AG04450 (cell line): ENCODE measurements around the gene RPP40. TPM values are rescaled to one million over a fixed set of nuclear protein-coding genes. Genes with fewer than 3 reads are reported as not detected.
A peak's percentile ranks its signal among the peaks of the same experiment; 100 is the strongest.

Source experiments
- CTCF ChIA-PET: fragments of 300-600, 350-600 bp; formaldehyde crosslinking; extraction: SDS; loops from one replicate; lab custom pipeline; 2022; ENCODE audit warnings: antibody characterized with exemption, inconsistent platforms; lab: Charles Lee
- POLR2A ChIA-PET: fragments of 350-600 bp; formaldehyde crosslinking; extraction: SDS; loops from one replicate; lab custom pipeline; 2021; ENCODE audit warnings: antibody characterized with exemption, inconsistent platforms; lab: Yijun Ruan, JAX
- DNase-seq: peaks from one replicate; pipeline ENCODE4 v3.0.0-alpha.2; 2011; ENCODE audit warnings: low read depth, low spot score
- H3K27ac ChIP-seq: one replicate; pipeline ENCODE4 v1.5.1; 2012; ENCODE audit warnings: low read depth, low read length, control low read depth
- H3K27me3 ChIP-seq: one replicate; pipeline ENCODE4 v1.6.0; 2012; ENCODE audit warnings: low read length; ENCODE audit not compliant: control insufficient read depth, insufficient read depth
- H3K4me3 ChIP-seq: 2 replicates; pipeline ENCODE4 v1.5.1; 2011; ENCODE audit warnings: mild to moderate bottlenecking, low read depth, low read length, control low read depth
- H3K9me3 ChIP-seq: 2 replicates; pipeline ENCODE4 v1.5.1; 2012; ENCODE audit warnings: low read length; ENCODE audit not compliant: control insufficient read depth, insufficient read depth
- polyA plus RNA-seq: library from polyadenylated mRNA; depleted of rRNA; stranded (reverse); fragments of >200 nt; gene quantifications from 2 replicates; pipeline ENCODE4 v1.2.3, GENCODE V29; 2011
- TF ChIP-seq, protein P1 (sequence below): IDR thresholded peaks from 2 replicates; pipeline ENCODE4 v1.5.1; 2011; ENCODE audit warnings: low read depth, low read length, control low read depth, inconsistent platforms

RPP40 gene
- polyA plus RNA-seq, 1 experiment: 8.2 TPM

DNA sequence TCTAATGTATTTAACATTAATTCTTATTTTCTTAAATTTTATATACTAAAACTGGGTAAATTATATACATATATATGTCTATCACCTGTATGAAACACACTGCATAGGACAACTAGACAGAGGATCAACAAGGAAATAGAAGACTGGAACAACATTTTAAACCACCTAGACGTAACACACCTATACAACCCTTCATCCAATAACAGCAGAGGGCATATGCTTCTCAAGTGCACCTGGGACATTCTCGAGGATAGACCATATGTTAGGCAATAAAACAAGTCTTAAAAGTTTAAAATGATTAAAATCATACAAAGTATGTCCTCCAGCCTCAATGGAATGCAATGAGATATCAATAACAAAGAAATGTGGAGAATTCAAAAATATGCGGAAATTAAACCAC, 45.2 kb downstream of the RPP40 start:
- no peaks in the 10 kb centered on the region for H3K27me3 ChIP-seq
- no peaks in the 10 kb centered on the region for H3K9me3 ChIP-seq
- TF ChIP-seq, protein P1, sequence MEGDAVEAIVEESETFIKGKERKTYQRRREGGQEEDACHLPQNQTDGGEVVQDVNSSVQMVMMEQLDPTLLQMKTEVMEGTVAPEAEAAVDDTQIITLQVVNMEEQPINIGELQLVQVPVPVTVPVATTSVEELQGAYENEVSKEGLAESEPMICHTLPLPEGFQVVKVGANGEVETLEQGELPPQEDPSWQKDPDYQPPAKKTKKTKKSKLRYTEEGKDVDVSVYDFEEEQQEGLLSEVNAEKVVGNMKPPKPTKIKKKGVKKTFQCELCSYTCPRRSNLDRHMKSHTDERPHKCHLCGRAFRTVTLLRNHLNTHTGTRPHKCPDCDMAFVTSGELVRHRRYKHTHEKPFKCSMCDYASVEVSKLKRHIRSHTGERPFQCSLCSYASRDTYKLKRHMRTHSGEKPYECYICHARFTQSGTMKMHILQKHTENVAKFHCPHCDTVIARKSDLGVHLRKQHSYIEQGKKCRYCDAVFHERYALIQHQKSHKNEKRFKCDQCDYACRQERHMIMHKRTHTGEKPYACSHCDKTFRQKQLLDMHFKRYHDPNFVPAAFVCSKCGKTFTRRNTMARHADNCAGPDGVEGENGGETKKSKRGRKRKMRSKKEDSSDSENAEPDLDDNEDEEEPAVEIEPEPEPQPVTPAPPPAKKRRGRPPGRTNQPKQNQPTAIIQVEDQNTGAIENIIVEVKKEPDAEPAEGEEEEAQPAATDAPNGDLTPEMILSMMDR: no peak
- ChIA-PET POLR2A (no interaction called here), CTCF (no interaction called here)
- H3K27ac ChIP-seq: no peak overlapping the region
- no peak for DNase-seq
- H3K4me3 ChIP-seq: no peak overlapping the region

DNA sequence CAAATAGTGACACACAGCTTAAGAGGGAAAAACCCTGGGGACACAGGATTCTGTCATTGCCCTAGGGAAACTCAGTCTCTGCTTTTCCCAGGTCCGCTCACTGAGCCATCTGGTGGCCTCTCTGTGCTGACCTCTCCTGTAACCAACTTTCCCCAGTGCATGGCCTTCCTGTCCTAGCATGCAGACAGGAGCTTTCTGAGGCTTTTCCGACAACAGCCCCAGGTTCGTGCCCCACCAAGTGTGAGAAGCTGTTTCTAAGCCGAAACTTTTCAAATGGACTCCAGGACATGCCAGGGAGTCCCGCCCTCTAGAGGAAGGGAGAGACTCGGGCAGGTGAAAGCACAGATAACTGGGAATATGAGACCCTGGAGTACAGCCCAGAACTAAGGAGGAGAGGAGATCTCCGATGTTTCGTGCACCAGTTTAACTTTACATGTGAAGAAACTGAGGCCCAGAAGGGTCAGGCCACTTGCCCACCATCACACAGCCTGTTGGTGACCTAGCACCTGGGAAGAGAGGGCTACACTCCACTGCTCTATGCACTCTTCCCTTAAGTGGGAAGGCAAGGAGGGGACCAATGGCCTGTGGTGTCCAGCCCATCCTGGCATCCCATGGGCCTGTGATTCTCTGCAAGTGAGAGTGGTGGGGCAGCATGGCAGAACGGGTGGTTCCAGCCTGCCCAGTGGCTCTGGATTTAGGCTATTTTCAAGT, 46.2 kb downstream of the RPP40 start:
- H3K27me3 ChIP-seq: no peaks in the 10 kb centered on the region
- no peak overlapping the region for H3K4me3 ChIP-seq
- POLR2A ChIA-PET: no interaction called here
- H3K9me3 ChIP-seq: no peaks in the 10 kb centered on the region
- no peak for DNase-seq
- H3K27ac ChIP-seq: no peak overlapping the region
- CTCF ChIA-PET: no interaction called here
- TF ChIP-seq, protein P1: 0 out of 2 replicates have a peak, but pooled peaks have one; percentile 27

DNA sequence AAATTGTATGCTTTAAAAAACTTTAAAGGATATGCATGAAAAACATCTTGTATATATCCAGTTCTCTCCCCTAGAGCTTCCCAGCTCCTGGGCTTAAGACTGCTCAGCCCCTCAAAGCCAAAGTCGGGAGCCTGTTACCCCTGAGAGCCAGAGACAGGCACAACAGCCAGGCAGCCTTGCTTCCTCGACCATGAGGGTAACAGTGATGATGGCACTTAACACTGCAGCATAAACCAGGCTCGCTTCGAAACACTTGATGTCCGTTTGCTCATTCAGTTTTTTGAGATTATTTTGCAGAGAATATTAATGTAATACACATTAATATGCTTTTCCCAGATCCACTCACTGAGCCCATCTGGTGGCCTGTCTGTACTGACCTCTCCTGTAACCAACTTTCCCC, 47.2 kb downstream of the RPP40 start:
- Histone ChIP-seq H3K4me3 (no peak overlapping the region), H3K27me3 (no peaks in the 10 kb centered on the region), H3K9me3 (no peaks in the 10 kb centered on the region), H3K27ac (no peak overlapping the region)
- ChIA-PET POLR2A (no interaction called here), CTCF (no interaction called here)
- TF ChIP-seq, protein P1: no peak
- no peak for DNase-seq

DNA sequence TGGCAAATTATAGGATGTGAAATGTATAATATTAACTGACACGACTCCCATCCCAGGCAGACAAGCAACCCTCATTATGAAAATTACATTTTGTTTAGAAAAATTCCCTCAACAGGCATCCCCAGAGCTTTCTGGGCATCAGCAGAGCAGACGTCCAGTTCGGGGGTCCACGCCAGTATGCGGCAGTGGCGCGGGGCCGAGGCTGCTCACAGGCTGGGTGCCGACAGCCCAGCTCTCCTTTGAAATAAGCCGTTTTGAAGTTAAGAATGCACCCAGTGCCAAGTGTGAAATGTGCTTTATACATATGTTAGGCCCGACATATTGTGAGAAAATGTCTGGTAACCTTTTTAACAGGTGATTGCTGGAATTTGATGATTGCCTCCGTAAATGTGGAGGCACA, 50.4 kb downstream of the RPP40 start:
- TF ChIP-seq, protein P1: no peak
- no peaks in the 10 kb centered on the region for H3K27me3 ChIP-seq
- POLR2A ChIA-PET: no interaction called here
- H3K4me3 ChIP-seq: no peak overlapping the region
- no peak overlapping the region for H3K27ac ChIP-seq
- CTCF ChIA-PET: no interaction called here
- DNase-seq: no peak
- peaks cover 6% of the 10 kb centered on the region; the same call in 1 of the 2 replicates for H3K9me3 ChIP-seq

DNA sequence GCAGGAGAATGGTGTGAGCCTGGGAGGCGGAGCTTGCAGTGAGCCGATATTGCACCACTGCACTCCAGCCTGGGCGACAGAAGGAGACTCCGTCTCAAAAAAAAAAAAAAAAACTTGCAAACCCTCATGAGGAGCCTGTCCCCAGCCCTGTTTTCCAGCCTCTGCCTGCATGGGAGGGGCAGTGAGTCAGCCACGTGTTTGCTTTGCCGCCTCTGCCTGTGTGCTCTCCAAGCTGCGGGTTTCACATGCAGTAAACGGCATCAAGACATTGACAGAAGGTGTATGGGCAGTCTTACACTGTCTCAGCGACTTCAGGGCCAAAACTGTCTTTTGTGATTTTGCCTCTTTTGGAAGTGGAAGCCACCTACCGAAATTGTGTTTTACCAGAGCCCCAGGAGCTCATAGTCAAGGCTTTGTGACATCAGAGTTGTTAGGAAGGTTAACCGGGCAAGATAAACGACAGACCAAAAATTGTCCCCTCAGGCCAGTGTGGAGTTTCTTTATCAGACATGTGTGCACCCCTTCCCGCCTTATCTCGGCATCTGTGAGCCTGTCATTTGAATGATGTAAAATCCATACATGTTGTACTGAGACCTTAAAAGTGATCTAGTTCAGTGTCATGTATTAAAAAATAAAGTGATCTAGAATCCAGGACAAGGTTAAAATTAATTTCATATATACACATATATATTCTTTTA, 52.9 kb downstream of the RPP40 start:
- ChIA-PET CTCF (interaction anchor here (0.7 kb wide), 1 partner anchor 642 kb away, joined by 3 read pairs; no protein-coding TSS in a partner anchor), POLR2A (no interaction called here)

More for the DNA sequence above, 52.9 kb downstream of the RPP40 start:
- H3K27me3 ChIP-seq: no peaks in the 10 kb centered on the region
- no peak overlapping the region for H3K4me3 ChIP-seq
- TF ChIP-seq, protein P1: no peak
- H3K9me3 ChIP-seq: peaks cover 6% of the 10 kb centered on the region; the same call in 1 of the 2 replicates
- no peak for DNase-seq
- no peak overlapping the region for H3K27ac ChIP-seq
